ENCODE data around the gene LPAR1. TPM values are rescaled to one million over a fixed set of nuclear protein-coding genes. Genes with fewer than 3 reads are reported as not detected.

The LPAR1 gene
- total RNA-seq, 2 donors from 2014 or later, result 16.5 to 20.2 TPM

DNA sequence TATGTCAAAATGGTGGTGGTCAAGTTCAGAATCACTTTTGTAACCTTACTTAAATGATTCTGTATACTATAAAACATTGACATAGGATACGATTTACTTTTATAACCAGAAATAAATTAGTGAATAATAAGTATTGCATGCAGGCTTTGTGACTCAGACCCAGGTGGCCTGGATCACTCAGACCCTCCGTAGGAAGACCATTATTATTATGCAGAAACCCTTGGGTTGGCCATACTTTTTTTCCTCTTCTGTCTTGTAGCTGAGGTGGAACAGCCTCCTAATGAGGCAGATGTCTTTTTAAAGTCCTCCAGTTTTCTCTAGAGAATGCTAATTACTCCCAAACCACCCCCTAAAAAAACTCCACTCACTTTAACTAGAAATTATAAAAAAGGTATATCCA is 121.9 kb downstream of the LPAR1 start:
- Histone ChIP-seq H3K9me3 (no peaks in the 10 kb centered on the region), H3K4me1 (no peaks in the 10 kb centered on the region), H3K36me3 (no peaks in the 10 kb centered on the region), H3K4me3 (no peak overlapping the region), H3K27me3 (no peaks in the 10 kb centered on the region), H3K9ac (ENCODE audit: low read depth in 2 of 2, low read length in 2 of 2) (no peak overlapping the region), H3K27ac (no peak overlapping the region)
- no peak for DNase-seq
- intact Hi-C loops (cut with DNase I), result no loop called here
- TF ChIP-seq, protein P1, sequence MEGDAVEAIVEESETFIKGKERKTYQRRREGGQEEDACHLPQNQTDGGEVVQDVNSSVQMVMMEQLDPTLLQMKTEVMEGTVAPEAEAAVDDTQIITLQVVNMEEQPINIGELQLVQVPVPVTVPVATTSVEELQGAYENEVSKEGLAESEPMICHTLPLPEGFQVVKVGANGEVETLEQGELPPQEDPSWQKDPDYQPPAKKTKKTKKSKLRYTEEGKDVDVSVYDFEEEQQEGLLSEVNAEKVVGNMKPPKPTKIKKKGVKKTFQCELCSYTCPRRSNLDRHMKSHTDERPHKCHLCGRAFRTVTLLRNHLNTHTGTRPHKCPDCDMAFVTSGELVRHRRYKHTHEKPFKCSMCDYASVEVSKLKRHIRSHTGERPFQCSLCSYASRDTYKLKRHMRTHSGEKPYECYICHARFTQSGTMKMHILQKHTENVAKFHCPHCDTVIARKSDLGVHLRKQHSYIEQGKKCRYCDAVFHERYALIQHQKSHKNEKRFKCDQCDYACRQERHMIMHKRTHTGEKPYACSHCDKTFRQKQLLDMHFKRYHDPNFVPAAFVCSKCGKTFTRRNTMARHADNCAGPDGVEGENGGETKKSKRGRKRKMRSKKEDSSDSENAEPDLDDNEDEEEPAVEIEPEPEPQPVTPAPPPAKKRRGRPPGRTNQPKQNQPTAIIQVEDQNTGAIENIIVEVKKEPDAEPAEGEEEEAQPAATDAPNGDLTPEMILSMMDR (IDR thresholded peaks at IDR 0.05), result no peak

DNA sequence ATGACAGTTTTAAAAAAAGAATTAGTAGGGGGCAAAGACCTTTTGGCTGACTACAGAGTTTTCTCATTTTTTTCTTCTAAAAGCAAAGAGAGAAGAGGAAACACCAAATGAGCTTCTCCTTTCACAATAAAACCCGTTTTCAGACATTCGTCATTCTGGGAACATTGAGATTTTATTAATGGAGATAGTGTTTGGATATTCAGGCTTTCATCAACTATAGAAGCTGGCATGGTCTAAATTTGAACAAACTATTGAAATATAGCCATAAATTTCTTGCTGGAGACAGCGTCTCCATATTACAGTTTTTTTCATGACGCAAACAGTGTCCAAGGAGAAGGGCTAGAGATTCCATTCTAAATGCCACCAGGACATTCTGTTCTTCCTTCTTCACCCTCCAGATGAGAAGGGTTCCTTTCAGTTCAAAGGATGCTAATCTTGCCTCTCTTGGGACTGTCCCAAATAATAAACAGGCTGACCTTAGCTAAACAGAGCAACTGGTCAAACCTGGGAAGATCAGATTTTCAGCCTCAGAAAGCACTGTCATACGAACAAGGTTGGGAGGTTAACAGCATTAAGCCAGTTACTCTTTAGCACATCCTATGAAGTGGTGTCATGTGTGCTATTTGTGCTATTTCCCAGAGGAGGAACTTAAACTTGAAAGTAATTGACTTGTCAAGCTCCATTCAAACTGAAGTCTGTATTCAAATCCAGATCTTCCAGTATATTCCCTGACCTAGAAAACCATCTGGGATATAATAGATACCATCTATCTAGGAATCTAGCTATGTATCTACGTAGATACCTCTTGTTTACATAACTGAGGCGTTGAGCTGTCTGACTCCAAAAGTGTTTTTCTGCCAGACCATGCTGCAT is 125.6 kb downstream of the LPAR1 start:
- H3K27ac ChIP-seq, result no peak overlapping the region
- no peaks in the 10 kb centered on the region for H3K4me1 ChIP-seq
- DNase-seq, result no peak
- no peak overlapping the region for H3K9ac ChIP-seq (ENCODE audit: low read depth in 2 of 2, low read length in 2 of 2)
- TF ChIP-seq, protein P1 (IDR thresholded peaks at IDR 0.05), result no peak
- H3K36me3 ChIP-seq, result no peaks in the 10 kb centered on the region
- H3K4me3 ChIP-seq, result no peak overlapping the region
- H3K27me3 ChIP-seq, result no peaks in the 10 kb centered on the region
- no peaks in the 10 kb centered on the region for H3K9me3 ChIP-seq
- intact Hi-C loops (cut with DNase I), result no loop called here

DNA sequence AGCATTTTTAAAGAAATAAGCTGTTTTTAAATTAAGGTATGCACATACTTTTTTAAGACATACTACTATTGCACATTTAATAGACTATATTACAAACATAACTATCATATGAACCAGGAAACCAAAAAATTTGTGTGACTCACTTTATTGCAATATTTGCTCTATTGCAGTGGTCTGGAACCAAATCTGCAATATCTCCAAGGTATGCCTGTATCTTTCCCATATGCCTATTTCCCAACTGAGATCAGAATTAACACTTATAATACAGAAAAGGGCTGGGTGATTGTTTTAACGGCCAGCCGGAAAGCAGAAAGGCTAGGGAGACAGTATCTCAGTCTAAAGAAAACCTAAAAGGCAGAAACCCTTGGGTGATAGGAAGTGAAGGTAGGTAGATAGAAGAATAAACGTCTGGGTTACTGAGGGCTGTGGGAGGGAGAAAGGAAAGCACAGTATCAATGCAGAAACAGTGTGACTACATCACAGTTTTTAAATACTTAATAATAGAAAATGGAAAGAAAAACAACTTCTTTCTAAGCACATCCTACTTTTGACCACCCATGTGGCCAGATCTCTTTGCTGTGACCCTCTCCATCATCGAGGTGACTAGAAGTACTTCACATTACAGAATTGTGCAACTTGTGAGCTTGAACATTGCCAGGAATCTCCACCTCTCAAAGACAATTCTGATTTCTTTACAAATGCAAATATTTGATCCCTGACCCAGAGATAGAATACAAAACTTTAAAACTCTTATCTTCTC is 126.4 kb downstream of the LPAR1 start:
- TF ChIP-seq, protein P1 (IDR thresholded peaks at IDR 0.05), result no peak
- no peak overlapping the region for H3K4me3 ChIP-seq
- no peak for DNase-seq
- no peaks in the 10 kb centered on the region for H3K27me3 ChIP-seq
- no peak overlapping the region for H3K27ac ChIP-seq
- H3K36me3 ChIP-seq, result no peaks in the 10 kb centered on the region
- no peaks in the 10 kb centered on the region for H3K4me1 ChIP-seq
- no peaks in the 10 kb centered on the region for H3K9me3 ChIP-seq
- intact Hi-C loops (cut with DNase I), result no loop called here
- no peak overlapping the region for H3K9ac ChIP-seq (ENCODE audit: low read depth in 2 of 2, low read length in 2 of 2)

DNA sequence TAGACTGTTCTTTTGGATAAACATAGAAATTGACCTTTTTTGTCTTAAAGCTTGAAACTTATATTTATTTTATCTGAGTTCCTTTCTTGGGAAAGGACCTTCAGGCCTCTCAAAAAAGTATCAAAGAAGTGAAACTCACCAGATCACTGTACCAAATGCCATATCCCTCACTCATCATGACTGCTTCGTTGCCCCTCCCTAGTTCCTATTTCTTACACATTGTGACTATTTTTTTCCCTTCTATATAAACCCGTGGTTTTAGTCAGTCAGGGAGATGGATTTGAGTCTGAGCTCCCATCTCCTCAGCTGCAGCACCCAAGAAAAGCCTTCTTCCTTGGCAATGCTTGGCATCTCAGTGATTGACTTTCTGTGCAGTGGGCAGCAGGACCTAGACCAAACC is 129.4 kb downstream of the LPAR1 start:
- Histone ChIP-seq H3K9me3 (no peaks in the 10 kb centered on the region), H3K27ac (no peak overlapping the region), H3K4me1 (no peaks in the 10 kb centered on the region), H3K36me3 (no peaks in the 10 kb centered on the region), H3K9ac (ENCODE audit: low read depth in 2 of 2, low read length in 2 of 2) (no peak overlapping the region), H3K27me3 (no peaks in the 10 kb centered on the region), H3K4me3 (no peak overlapping the region)
- intact Hi-C loops (cut with DNase I), result no loop called here
- TF ChIP-seq, protein P1 (IDR thresholded peaks at IDR 0.05), result no peak
- no peak for DNase-seq

DNA sequence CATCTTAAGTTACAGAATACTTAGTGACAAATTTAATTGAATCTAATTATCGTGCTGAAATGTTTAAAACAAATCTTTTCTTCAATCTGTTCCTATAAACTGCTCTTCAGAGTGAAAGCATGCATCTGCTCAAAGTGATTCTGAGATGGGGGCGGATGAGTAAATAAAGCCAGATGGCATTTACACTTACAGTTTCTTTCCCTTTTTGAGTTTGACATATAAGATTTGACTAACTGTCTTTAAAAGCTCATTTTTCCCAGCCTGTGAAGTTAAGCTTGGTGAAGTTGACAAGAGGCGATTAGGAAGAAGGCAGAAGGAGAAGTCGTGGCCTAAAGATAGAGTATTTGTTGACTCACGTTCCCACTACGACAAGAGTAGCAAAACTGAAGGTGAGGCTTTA is 137.4 kb downstream of the LPAR1 start:
- H3K27ac ChIP-seq, result no peak overlapping the region
- no peak for DNase-seq

More for the DNA sequence above, 137.4 kb downstream of the LPAR1 start:
- TF ChIP-seq, protein P1 (IDR thresholded peaks at IDR 0.05), result no peak
- no peak overlapping the region for H3K9ac ChIP-seq (ENCODE audit: low read depth in 2 of 2, low read length in 2 of 2)
- no peaks in the 10 kb centered on the region for H3K36me3 ChIP-seq
- H3K4me1 ChIP-seq, result no peaks in the 10 kb centered on the region
- H3K27me3 ChIP-seq, result no peaks in the 10 kb centered on the region
- intact Hi-C loops (cut with DNase I), result no loop called here
- H3K4me3 ChIP-seq, result no peak overlapping the region
- no peaks in the 10 kb centered on the region for H3K9me3 ChIP-seq

Measured in colonic mucosa (tissue), 4 donors.